Activated naive CD4-positive, alpha-beta T cell treated with anti-CD3 and anti-CD28 coated beads for 36 hours (primary cell): Measurements from ENCODE around the gene ANTXR2. TPM values are rescaled to one million over a fixed set of nuclear protein-coding genes. Genes with fewer than 3 reads are reported as not detected.

Experiments used
- CTCF ChIA-PET: fragments of 350-600 bp; sonication (Branson Sonifier 250); formaldehyde crosslinking; loops from one replicate; lab custom pipeline; 2021; ENCODE audit warnings: antibody characterized with exemption; lab: Charles Lee
- DNase-seq: peaks from one replicate; pipeline ENCODE4 v3.0.0-alpha.2; 2020
- H3K27ac Mint-ChIP-seq: one replicate; pipeline ENCODE4 v1.8.0; 2021; ENCODE audit warnings: mild to moderate bottlenecking, mixed read lengths
- H3K27me3 Mint-ChIP-seq: one replicate; pipeline ENCODE4 v1.8.0; 2021; ENCODE audit warnings: low read depth, mixed read lengths
- H3K36me3 Mint-ChIP-seq: one replicate; pipeline ENCODE4 v1.8.0; 2021; ENCODE audit warnings: low read depth, mixed read lengths
- H3K4me1 Mint-ChIP-seq: one replicate; pipeline ENCODE4 v1.8.0; 2021; ENCODE audit warnings: low read depth, mixed read lengths
- H3K4me3 Mint-ChIP-seq: one replicate; pipeline ENCODE4 v1.8.0; 2021; ENCODE audit warnings: mild to moderate bottlenecking, moderate library complexity, mixed read lengths
- H3K9me3 Mint-ChIP-seq: one replicate; pipeline ENCODE4 v1.8.0; 2021; ENCODE audit warnings: mixed read lengths
- intact Hi-C: fragments of 100-400 bp; cut with micrococcal nuclease; formaldehyde crosslinking; loops from one replicate; pipeline ENCODE4 v1.15.1; 2023
- total RNA-seq, 2 experiments: library from RNA; stranded (reverse); gene quantifications; one replicate each; pipeline ENCODE4 v1.2.3, GENCODE V29; 2021

The ANTXR2 gene
- total RNA-seq, 2 experiments from 2014 or later = 0.50 to 0.79 TPM

DNA sequence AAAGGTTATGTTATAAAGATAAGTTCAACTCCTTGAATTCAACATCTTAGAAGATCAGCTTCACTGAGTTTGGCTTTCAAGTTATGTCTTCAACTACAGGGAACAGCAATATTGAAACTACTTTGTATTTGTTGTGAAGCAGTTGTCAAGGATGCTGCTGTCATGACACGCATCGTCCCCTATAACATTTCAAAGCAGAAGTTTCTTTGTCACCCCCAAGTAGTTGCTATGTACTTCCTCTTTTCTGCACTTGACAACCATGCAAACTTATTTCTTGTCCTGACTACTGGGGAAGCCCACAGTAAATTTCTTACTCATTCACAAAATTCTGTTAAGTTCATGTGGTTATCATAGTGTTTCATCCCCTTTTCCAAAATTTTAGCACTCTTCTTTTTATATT, 14.3 kb downstream of the ANTXR2 start:
- H3K36me3 Mint-ChIP-seq = peaks cover 7% of the 10 kb centered on the region
- H3K9me3 Mint-ChIP-seq = no peaks in the 10 kb centered on the region
- peak overlapping the region; percentile 71 for H3K4me3 Mint-ChIP-seq
- peak; percentile 67 for DNase-seq
- H3K4me1 Mint-ChIP-seq = peaks cover 42% of the 10 kb centered on the region
- intact Hi-C loops = loop anchor here (1.0 to 5.0 kb wide), 14 partner anchors 15 to 1434 kb away; partner anchors contain the start of genes ANTXR2 and PAQR3
- CTCF ChIA-PET = no interaction called here
- H3K27ac Mint-ChIP-seq = peak overlapping the region; percentile 86
- H3K27me3 Mint-ChIP-seq = no peaks in the 10 kb centered on the region

DNA sequence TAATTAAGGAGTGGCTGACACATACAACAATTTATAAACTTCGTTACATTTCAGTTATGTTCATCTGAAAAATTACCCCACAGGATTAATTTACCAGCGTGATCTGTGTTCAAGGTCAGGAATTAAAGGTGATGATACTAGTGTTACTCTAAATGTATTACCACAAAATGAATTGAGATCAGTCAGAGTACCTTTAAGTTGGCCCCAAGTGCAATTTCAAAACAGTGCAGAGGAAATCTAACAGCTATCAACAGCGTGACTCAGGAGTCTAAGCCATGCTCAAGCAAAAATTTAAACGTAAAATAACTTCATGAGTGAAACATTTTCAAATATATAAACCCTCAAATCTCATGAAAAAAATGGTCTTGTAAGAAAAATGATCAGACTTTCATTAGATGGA, 18.7 kb downstream of the ANTXR2 start:
- Mint-ChIP-seq H3K27me3 (no peaks in the 10 kb centered on the region), H3K9me3 (no peaks in the 10 kb centered on the region), H3K36me3 (peaks cover 16% of the 10 kb centered on the region), H3K4me3 (no peak overlapping the region), H3K27ac (no peak overlapping the region), H3K4me1 (peaks cover 30% of the 10 kb centered on the region)
- intact Hi-C loops = no loop called here
- DNase-seq = no peak
- CTCF ChIA-PET = no interaction called here

- CTCF ChIA-PET = interaction anchor here (0.6 kb wide), 1 partner anchor 9 kb away, joined by 3 read pairs; no protein-coding TSS in a partner anchor
- intact Hi-C loops = no loop called here
- Mint-ChIP-seq H3K27ac (no peak overlapping the region), H3K4me3 (no peak overlapping the region), H3K4me1 (peaks cover 27% of the 10 kb centered on the region), H3K27me3 (no peaks in the 10 kb centered on the region), H3K36me3 (peaks cover 16% of the 10 kb centered on the region), H3K9me3 (no peaks in the 10 kb centered on the region)
- no peak for DNase-seq
Observed at GRCh38 chr4:80053140-80053910, 19.7 kb downstream of the ANTXR2 start.

DNA sequence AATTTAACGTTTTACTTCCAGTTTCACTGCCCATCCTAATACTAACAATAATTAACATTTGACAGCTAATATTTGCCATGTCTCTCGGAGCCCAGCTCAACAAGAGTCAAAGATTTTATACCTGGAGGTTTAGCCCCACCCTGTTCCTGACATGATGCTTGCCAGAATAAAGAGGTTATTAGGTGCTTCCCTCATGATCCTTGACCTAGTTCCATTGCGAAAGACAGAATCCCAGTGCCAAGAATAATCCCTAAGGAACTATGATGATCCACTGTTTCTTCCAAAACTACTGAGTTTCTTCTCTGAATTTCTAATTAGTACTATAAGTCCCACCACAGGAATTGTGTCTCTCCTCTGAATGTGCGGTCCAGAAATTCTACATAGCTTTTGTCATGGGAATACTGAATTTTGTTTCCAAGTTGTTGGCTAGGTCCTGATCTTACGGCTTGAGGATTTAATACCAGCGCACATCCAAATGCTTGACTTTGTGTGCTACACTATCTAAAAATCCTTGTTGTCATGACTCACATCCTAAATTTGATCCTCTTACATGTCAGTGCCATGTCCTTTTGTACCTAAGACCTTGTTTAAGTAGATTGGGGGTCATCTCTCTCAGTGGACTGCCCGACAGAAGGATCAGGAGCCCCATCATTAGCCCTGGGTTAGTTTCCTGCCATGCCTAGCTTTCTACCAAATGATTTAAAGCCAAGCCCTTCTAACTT, 23.1 kb downstream of the ANTXR2 start:
- H3K27ac Mint-ChIP-seq = no peak overlapping the region
- H3K27me3 Mint-ChIP-seq = no peaks in the 10 kb centered on the region
- H3K4me3 Mint-ChIP-seq = no peak overlapping the region
- DNase-seq = no peak
- peaks cover 14% of the 10 kb centered on the region for H3K36me3 Mint-ChIP-seq
- H3K4me1 Mint-ChIP-seq = peaks cover 18% of the 10 kb centered on the region
- intact Hi-C loops = no loop called here
- no peaks in the 10 kb centered on the region for H3K9me3 Mint-ChIP-seq
- CTCF ChIA-PET = interaction anchor here (0.6 kb wide), 1 partner anchor 51 kb away, joined by 3 read pairs; no protein-coding TSS in a partner anchor

DNA sequence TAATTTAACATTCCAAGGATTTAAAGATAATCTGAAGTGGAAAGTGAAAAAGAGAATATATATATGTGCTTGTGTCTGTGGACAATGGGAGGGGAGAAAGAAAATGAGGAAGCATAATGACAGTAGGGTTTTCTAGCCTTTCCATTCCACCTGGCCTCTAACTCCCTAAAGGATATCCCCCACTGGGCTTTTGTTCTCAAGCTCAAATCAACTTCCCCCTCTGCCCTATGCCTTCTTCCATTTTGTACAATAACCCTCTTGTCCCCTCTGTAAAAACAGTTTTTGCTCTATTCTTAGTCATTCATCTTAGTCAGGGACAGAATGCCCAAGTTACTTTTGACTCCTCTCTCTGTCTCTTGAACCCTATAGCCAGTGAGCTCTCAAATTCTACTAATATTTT, 23.6 kb downstream of the ANTXR2 start:
- H3K27ac Mint-ChIP-seq = no peak overlapping the region
- H3K27me3 Mint-ChIP-seq = no peaks in the 10 kb centered on the region
- H3K4me3 Mint-ChIP-seq = no peak overlapping the region
- CTCF ChIA-PET = interaction anchor here (0.6 kb wide), 1 partner anchor 51 kb away, joined by 3 read pairs; no protein-coding TSS in a partner anchor
- peaks cover 17% of the 10 kb centered on the region for H3K4me1 Mint-ChIP-seq
- intact Hi-C loops = no loop called here
- no peaks in the 10 kb centered on the region for H3K9me3 Mint-ChIP-seq
- DNase-seq = no peak
- H3K36me3 Mint-ChIP-seq = peaks cover 13% of the 10 kb centered on the region

DNA sequence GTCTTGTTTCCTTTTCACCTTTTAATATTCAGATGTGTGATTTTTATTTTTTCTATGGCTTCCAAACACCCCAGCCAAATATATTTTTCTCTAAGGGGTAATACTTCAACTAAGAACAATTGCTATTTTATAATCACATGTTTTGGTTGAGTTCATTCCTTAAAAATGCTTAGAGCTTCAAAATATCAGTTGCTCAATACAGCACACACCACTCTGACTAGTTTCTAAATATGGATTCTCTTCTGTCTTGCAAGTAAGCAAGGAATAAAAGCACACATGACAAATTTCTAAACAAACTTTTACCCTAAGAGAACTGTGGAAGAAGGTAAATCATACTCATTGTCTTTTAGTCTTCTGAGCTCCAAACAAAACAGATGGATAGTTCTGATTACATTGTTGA, 27.2 kb downstream of the ANTXR2 start:
- Mint-ChIP-seq H3K27me3 (no peaks in the 10 kb centered on the region), H3K4me1 (peaks cover 18% of the 10 kb centered on the region), H3K4me3 (no peak overlapping the region), H3K9me3 (no peaks in the 10 kb centered on the region), H3K36me3 (peaks cover 4% of the 10 kb centered on the region), H3K27ac (no peak overlapping the region)
- DNase-seq = no peak
- intact Hi-C loops = no loop called here
- CTCF ChIA-PET = interaction anchor here (0.9 kb wide), 1 partner anchor 27 kb away, joined by 3 read pairs; the partner anchor contains the start of gene ANTXR2

- Mint-ChIP-seq H3K9me3 (no peaks in the 10 kb centered on the region), H3K27me3 (no peaks in the 10 kb centered on the region), H3K27ac (no peak overlapping the region), H3K4me1 (peaks cover 21% of the 10 kb centered on the region), H3K36me3 (peaks cover 4% of the 10 kb centered on the region), H3K4me3 (no peak overlapping the region)
- intact Hi-C loops = no loop called here
- no peak for DNase-seq
- CTCF ChIA-PET = interaction anchor here (0.6 kb wide), 1 partner anchor 156 kb away, joined by 4 read pairs; no protein-coding TSS in a partner anchor
Observed at GRCh38 chr4:80043541-80043940, 29.5 kb downstream of the ANTXR2 start.

DNA sequence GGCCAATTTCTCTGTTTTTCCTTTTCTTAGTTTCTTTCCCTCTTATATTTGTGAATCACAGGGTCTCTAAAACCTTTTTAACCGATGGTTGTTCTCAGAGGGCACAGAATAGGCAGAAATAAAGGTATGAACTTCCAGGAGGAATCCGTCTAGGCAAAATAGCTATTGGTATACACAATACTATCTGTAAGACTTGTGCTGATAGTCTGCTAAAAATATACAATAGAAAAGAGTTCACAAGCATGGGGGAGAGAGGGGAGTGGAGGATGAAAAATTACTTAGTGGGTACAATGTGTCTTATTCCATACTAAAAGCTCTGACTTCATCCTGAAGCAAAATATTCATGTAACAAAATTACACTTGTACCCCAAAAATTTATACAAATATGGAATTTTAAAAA, 30.2 kb downstream of the ANTXR2 start:
- Mint-ChIP-seq H3K9me3 (no peaks in the 10 kb centered on the region), H3K4me1 (peaks cover 24% of the 10 kb centered on the region), H3K4me3 (no peak overlapping the region), H3K27ac (no peak overlapping the region), H3K36me3 (peaks cover 4% of the 10 kb centered on the region), H3K27me3 (no peaks in the 10 kb centered on the region)
- no peak for DNase-seq
- intact Hi-C loops = no loop called here
- CTCF ChIA-PET = interaction anchor here (0.6 to 1.5 kb wide), 2 partner anchors 13 to 157 kb away, joined by 3 to 4 read pairs; no protein-coding TSS in a partner anchor

- Mint-ChIP-seq H3K4me1 (peaks cover 34% of the 10 kb centered on the region), H3K4me3 (no peak overlapping the region), H3K27ac (no peak overlapping the region), H3K27me3 (no peaks in the 10 kb centered on the region), H3K36me3 (peaks cover 6% of the 10 kb centered on the region), H3K9me3 (no peaks in the 10 kb centered on the region)
- no peak for DNase-seq
- CTCF ChIA-PET = interaction anchor here (0.7 to 0.9 kb wide), 2 partner anchors 20 to 164 kb away, joined by 3 read pairs; no protein-coding TSS in a partner anchor
- intact Hi-C loops = loop anchor here (1.0 to 2.0 kb wide), 2 partner anchors 35 to 134 kb away; partner anchors contain the start of gene ANTXR2
Observed at GRCh38 chr4:80037864-80038263, 35.2 kb downstream of the ANTXR2 start.

GRCh38 chr4:80036949-80037685, 35.9 kb downstream of the ANTXR2 start:
- peak overlapping the region; percentile 70 for H3K4me3 Mint-ChIP-seq
- H3K36me3 Mint-ChIP-seq = peaks cover 6% of the 10 kb centered on the region
- H3K27ac Mint-ChIP-seq = peak overlapping the region; percentile 86
- H3K27me3 Mint-ChIP-seq = no peaks in the 10 kb centered on the region
- intact Hi-C loops = loop anchor here (1.0 to 2.0 kb wide), 2 partner anchors 36 to 135 kb away; partner anchors contain the start of gene ANTXR2
- peaks cover 32% of the 10 kb centered on the region for H3K4me1 Mint-ChIP-seq
- no peak for DNase-seq
- CTCF ChIA-PET = interaction anchor here (0.9 to 1.3 kb wide), 2 partner anchors 18 to 20 kb away, joined by 3 to 4 read pairs; no protein-coding TSS in a partner anchor
- H3K9me3 Mint-ChIP-seq = no peaks in the 10 kb centered on the region

DNA sequence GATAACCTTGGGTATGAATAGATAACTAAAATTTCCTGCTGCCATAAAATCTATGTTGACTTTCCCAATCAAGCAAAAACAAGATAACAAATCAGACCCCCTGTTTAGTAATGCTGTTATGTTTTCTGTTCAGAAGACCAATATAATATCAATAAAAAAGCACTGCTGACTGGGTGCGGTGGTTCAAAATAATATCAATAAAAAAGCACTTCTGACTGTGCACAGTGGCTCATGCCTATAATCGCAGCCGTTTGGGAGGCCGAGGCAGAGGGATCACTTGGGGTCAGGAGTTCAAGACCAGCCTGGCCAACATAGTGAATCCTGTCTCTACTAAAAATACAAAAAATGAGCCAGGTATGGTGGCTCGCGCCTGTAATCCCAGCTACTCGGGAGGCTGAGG, 36.7 kb downstream of the ANTXR2 start:
- CTCF ChIA-PET = interaction anchor here (0.7 to 1.3 kb wide), 2 partner anchors 19 to 184 kb away, joined by 3 to 4 read pairs; no protein-coding TSS in a partner anchor
- Mint-ChIP-seq H3K9me3 (no peaks in the 10 kb centered on the region), H3K4me3 (no peak overlapping the region), H3K4me1 (peaks cover 32% of the 10 kb centered on the region), H3K27me3 (no peaks in the 10 kb centered on the region), H3K36me3 (peaks cover 6% of the 10 kb centered on the region), H3K27ac (peak overlapping the region; percentile 86)
- DNase-seq = no peak
- intact Hi-C loops = loop anchor here (2.0 kb wide), 1 partner anchor 36 kb away; the partner anchor contains the start of gene ANTXR2
